Measurements from ENCODE around the gene SRXN1.

Gene SRXN1

DNA sequence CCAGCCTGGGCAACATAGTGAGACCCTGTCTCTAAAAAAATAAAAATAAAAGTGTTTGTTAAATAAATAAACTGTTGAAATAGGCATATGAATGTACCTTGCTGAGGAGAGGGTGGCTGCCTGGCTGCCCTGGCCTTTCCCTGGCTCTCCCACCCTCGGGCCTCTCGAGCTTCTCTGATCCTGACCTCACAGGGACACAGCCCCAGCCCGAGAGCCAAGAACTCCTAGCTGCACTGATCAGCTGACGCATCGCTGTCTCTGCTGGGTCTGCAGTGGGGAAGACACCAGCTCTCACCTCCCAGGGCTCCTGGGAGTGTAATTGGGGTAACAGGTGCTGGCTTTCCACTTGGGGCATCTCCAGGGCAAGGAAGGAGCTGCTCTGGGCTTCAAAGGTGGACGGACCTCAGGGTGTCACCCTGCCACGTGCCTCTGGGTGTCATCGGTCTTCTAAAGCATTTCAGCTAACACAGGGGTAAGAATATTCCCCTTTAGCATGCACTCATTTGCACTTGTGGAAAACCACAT lies 49.8 kb downstream of the SRXN1 start:
- no peak overlapping the region for H3K4me3 ChIP-seq (ENCODE audit: low read depth, low read length, poor library complexity, severe bottlenecking)
- no peaks in the 10 kb centered on the region for H3F3A ChIP-seq (ENCODE audit: insufficient read depth, low read length)
- no peaks in the 10 kb centered on the region; the same call in 1 of the 2 replicates for H3K27me3 ChIP-seq (ENCODE audit: insufficient read depth, low read length)
- no peak overlapping the region for H3K4me2 ChIP-seq (ENCODE audit: low read length)
- no peaks in the 10 kb centered on the region for H3K36me3 ChIP-seq (ENCODE audit: insufficient read depth, low read length)
- no peak overlapping the region for H3K27ac ChIP-seq (ENCODE audit: low read depth, low read length, poor library complexity, severe bottlenecking)
- no peaks in the 10 kb centered on the region for H3K79me2 ChIP-seq (ENCODE audit: insufficient read depth, low read length)
- no peaks in the 10 kb centered on the region for H3K4me1 ChIP-seq (ENCODE audit: insufficient read depth, low read length, severe bottlenecking)
- H3K9me2 ChIP-seq (ENCODE audit: low read depth, low read length) = no peaks in the 10 kb centered on the region
- H2AFZ ChIP-seq (ENCODE audit: low read length) = no peak overlapping the region
- H3K9me3 ChIP-seq (ENCODE audit: low read length) = no peaks in the 10 kb centered on the region
- no peaks in the 10 kb centered on the region for H4K20me1 ChIP-seq (ENCODE audit: insufficient read depth, low read length)
- TF ChIP-seq EZH2 (IDR thresholded peaks at IDR 0.05; ENCODE audit: borderline replicate concordance, low read length) (no peak), CTCF (IDR thresholded peaks at IDR 0.05; ENCODE audit: low read length) (no peak)
- no peak overlapping the region for H3K9ac ChIP-seq (ENCODE audit: low read length)

DNA sequence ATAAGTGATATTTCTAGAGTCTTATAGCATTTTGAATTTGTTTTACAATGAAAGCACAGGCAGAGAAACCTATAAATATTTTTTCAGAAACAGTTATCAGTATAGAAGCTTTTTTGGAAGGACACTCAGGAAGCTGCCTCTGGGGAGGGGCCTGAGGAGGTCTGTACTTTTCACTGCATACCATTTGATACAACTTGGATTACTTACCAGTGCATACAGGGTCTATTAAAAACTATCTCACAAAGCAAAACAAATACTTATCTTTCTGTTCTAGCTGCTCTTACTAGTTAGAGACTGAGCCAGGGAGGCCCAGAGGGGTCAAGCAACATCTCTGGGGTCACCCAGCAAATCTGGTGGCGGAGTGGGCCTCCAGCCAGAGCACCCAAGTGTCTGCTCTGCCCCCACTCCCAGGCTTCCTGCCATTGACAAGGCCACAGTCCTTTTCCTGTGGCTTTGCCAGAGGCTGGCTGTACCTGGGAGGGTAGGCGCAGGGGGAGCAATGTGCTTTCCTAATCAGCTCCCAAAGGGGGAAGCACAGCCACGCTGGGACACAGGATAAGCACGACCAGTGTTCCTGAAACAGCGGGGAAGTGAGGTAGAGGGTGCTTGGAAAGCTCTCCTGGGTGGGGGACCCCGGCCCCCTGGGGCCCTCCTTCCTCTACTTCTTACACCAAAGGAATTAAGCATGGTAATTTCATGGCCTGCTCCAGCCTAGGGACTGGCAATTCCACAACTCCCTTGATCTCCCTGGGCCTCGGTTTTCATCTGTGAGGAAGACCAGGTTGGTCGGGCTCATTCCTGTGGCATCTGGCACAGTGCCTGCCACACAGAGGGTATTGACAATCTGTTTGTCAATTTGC lies 50.7 kb downstream of the SRXN1 start:
- Histone ChIP-seq H3K9me3 (ENCODE audit: low read length) (no peaks in the 10 kb centered on the region), H3K4me3 (ENCODE audit: low read depth, low read length, poor library complexity, severe bottlenecking) (no peak overlapping the region), H3K4me2 (ENCODE audit: low read length) (no peak overlapping the region), H4K20me1 (ENCODE audit: insufficient read depth, low read length) (no peaks in the 10 kb centered on the region), H3K27me3 (ENCODE audit: insufficient read depth, low read length) (no peaks in the 10 kb centered on the region; the same call in 1 of the 2 replicates), H3K36me3 (ENCODE audit: insufficient read depth, low read length) (no peaks in the 10 kb centered on the region), H3K79me2 (ENCODE audit: insufficient read depth, low read length) (no peaks in the 10 kb centered on the region), H3F3A (ENCODE audit: insufficient read depth, low read length) (no peaks in the 10 kb centered on the region), H3K9me2 (ENCODE audit: low read depth, low read length) (no peaks in the 10 kb centered on the region), H3K4me1 (ENCODE audit: insufficient read depth, low read length, severe bottlenecking) (no peaks in the 10 kb centered on the region), H3K27ac (ENCODE audit: low read depth, low read length, poor library complexity, severe bottlenecking) (no peak overlapping the region), H2AFZ (ENCODE audit: low read length) (no peak overlapping the region), H3K9ac (ENCODE audit: low read length) (no peak overlapping the region)
- TF ChIP-seq EZH2 (IDR thresholded peaks at IDR 0.05; ENCODE audit: borderline replicate concordance, low read length) = no peak
- no peak for TF ChIP-seq CTCF (IDR thresholded peaks at IDR 0.05; ENCODE audit: low read length)

DNA sequence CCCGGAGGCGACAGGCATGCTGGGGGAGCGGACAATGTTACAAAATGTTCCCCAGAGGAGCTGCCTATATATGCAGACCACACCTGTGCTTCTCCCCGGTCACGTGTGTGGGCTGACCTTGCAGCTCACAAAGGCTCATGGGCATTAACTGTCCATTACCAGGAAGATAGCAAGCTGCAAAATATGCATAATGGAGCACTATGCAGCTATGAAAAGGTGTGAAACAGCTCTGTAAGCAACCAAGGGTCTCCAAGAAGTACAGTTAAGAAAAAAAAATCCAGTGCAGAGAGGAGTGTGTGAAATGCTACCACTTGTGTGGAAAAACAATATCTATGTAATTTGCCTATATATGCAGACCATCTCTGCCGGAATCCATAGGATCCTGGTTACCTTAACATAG lies 52.3 kb downstream of the SRXN1 start:
- no peak overlapping the region for H3K4me3 ChIP-seq (ENCODE audit: low read depth, low read length, poor library complexity, severe bottlenecking)
- H2AFZ ChIP-seq (ENCODE audit: low read length) = no peak overlapping the region
- H3K9ac ChIP-seq (ENCODE audit: low read length) = no peak overlapping the region
- no peaks in the 10 kb centered on the region; the same call in 1 of the 2 replicates for H3K27me3 ChIP-seq (ENCODE audit: insufficient read depth, low read length)
- H3F3A ChIP-seq (ENCODE audit: insufficient read depth, low read length) = no peaks in the 10 kb centered on the region
- H3K4me1 ChIP-seq (ENCODE audit: insufficient read depth, low read length, severe bottlenecking) = no peaks in the 10 kb centered on the region
- no peak overlapping the region for H3K4me2 ChIP-seq (ENCODE audit: low read length)
- H3K79me2 ChIP-seq (ENCODE audit: insufficient read depth, low read length) = no peaks in the 10 kb centered on the region
- H3K27ac ChIP-seq (ENCODE audit: low read depth, low read length, poor library complexity, severe bottlenecking) = no peak overlapping the region
- H3K9me3 ChIP-seq (ENCODE audit: low read length) = no peaks in the 10 kb centered on the region
- TF ChIP-seq EZH2 (IDR thresholded peaks at IDR 0.05; ENCODE audit: borderline replicate concordance, low read length) = no peak
- no peak for TF ChIP-seq CTCF (IDR thresholded peaks at IDR 0.05; ENCODE audit: low read length)
- H3K36me3 ChIP-seq (ENCODE audit: insufficient read depth, low read length) = no peaks in the 10 kb centered on the region
- H4K20me1 ChIP-seq (ENCODE audit: insufficient read depth, low read length) = no peaks in the 10 kb centered on the region
- no peaks in the 10 kb centered on the region for H3K9me2 ChIP-seq (ENCODE audit: low read depth, low read length)

Data from OCI-LY1 (cell line).